Thoracic aorta (tissue), 2 donors: ENCODE data around the gene SEMA4G. TPM values are rescaled to one million over a fixed set of nuclear protein-coding genes. Genes with fewer than 3 reads are reported as not detected.

ENCODE experiments used
- ATAC-seq: fragments of 150-250 bp; one replicate; pipeline ENCODE4 v1.8.0; 2017; ENCODE audit warnings: low read depth; ENCODE audit not compliant: insufficient number of reproducible peaks, low FRiP score
- DNase-seq: peaks from one replicate; pipeline ENCODE4 v3.0.0-alpha.2; 2020; ENCODE audit warnings: low spot score
- H3K27ac ChIP-seq, 2 donors: fragments of 200-600 bp; sonication (generic); 1 replicate in 1 of 2; 2 replicates in 1 of 2; pipeline ENCODE4 v1.5.1; 2016; ENCODE audit warnings: mild to moderate bottlenecking in 2 of 2, moderate library complexity in 2 of 2
- H3K27me3 ChIP-seq: fragments of 200-600 bp; sonication (generic); replicated peaks from 2 replicates; pipeline ENCODE4 v1.6.0; 2016; ENCODE audit warnings: mild to moderate bottlenecking; ENCODE audit not compliant: insufficient read depth
- H3K36me3 ChIP-seq: fragments of 200-600 bp; sonication (generic); one replicate; pipeline ENCODE4 v1.5.1; 2016
- H3K4me1 ChIP-seq, 2 donors: fragments of 200-600 bp; sonication (generic); 1 replicate in 1 of 2; 2 replicates in 1 of 2; pipeline versions ENCODE4 v1.5.1 to v1.6.0; 2016; ENCODE audit warnings: low read depth in 2 of 2, mild to moderate bottlenecking in 1 of 2; ENCODE audit not compliant: control insufficient read depth in 1 of 2
- H3K4me3 ChIP-seq: fragments of 200-600 bp; sonication (generic); 2 replicates; pipeline ENCODE4 v1.5.1; 2016; ENCODE audit warnings: mild to moderate bottlenecking
- H3K9me3 ChIP-seq: fragments of 200-600 bp; sonication (generic); 2 replicates; pipeline ENCODE4 v1.5.1; 2016
- total RNA-seq, 2 donors: library from RNA; depleted of rRNA; stranded (reverse); fragments of >200 nt; gene quantifications; one replicate each; pipeline versions ENCODE4 v1.1.0 to v1.2.3, GENCODE V29; 2016
- TF ChIP-seq, protein P1 (sequence below): fragments of 200-600 bp; sonication (generic); IDR thresholded peaks from one replicate; pipeline ENCODE4 v1.5.1; 2019; ENCODE audit warnings: antibody characterized with exemption

The SEMA4G gene
- total RNA-seq, 2 donors from 2014 or later = 3.5 to 4.3 TPM

DNA sequence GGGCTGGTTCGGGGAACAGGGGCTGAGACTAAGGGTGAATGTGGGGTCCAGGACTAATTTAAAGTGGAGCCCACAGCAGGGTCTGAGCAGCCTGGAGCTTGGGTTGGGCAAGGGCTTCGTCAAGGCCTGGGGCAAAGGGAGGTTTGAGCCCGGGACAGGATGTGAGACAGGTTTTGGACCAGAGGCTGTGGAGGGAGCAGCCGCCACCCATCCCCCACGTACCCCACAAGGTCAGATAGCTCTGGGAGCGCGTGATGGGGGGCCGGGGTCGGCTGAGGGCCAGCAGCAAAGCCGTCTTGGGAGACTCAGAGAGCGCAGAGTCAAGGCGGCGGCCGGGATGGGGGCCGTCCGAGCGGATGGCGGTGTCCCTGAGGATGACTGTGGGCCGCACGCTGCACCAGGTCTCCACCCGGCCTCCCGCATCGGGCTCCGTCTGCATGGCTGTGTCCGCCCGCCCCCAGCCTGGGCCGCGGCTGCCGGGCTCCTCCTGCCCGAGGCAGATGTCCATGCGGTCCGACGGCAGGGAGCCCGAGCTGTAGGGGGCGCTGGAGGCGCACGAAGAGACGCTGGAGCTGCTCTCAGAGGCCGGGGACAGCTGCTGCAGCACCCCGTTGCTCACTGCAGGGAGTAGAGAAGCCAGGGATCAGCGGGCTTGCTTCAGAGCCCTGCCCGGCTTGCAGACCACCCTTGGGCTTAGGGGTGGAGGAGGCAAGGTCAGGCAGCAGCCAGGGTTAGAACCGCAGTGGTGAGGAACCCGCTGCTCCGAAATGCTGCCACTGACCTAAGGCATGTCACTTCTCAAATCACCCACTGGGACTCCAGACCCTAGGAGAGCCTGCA is 49.5 kb downstream of the SEMA4G start:
- ATAC-seq (no peak), DNase-seq (peak; percentile 36)
- Histone ChIP-seq H3K36me3 (no peaks in the 10 kb centered on the region), H3K27me3 (no peaks in the 10 kb centered on the region), H3K4me3 (peak overlapping the region; percentile 20), H3K27ac (no peak overlapping the region), H3K4me1 (peaks cover 0 to 4% of the 10 kb centered on the region in 2 donors), H3K9me3 (no peaks in the 10 kb centered on the region)
- TF ChIP-seq, protein P1, sequence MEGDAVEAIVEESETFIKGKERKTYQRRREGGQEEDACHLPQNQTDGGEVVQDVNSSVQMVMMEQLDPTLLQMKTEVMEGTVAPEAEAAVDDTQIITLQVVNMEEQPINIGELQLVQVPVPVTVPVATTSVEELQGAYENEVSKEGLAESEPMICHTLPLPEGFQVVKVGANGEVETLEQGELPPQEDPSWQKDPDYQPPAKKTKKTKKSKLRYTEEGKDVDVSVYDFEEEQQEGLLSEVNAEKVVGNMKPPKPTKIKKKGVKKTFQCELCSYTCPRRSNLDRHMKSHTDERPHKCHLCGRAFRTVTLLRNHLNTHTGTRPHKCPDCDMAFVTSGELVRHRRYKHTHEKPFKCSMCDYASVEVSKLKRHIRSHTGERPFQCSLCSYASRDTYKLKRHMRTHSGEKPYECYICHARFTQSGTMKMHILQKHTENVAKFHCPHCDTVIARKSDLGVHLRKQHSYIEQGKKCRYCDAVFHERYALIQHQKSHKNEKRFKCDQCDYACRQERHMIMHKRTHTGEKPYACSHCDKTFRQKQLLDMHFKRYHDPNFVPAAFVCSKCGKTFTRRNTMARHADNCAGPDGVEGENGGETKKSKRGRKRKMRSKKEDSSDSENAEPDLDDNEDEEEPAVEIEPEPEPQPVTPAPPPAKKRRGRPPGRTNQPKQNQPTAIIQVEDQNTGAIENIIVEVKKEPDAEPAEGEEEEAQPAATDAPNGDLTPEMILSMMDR = peak; percentile 66

Other genes with a start within 250 kb of the SEMA4G start
- gene PAX2, start 223.9 kb upstream of the SEMA4G start, total RNA-seq = not detected
- 10 to 100 TPM; 14.6 to 41.6 TPM for gene SLF2, start 56.5 kb upstream of the SEMA4G start, total RNA-seq
- gene MRPL43, start 18.0 kb downstream of the SEMA4G start, total RNA-seq = 10 to 100 TPM; 51.9 to 56.6 TPM
- 10 to 100 TPM in 1 of 2 donors, 1 to 10 TPM in 1; 5.3 to 16.6 TPM for gene TWNK, start 18.0 kb downstream of the SEMA4G start, total RNA-seq
- 100 to 1,000 TPM; 127 to 165 TPM for gene LZTS2, start 30.3 kb downstream of the SEMA4G start, total RNA-seq
- gene PDZD7, start 61.6 kb downstream of the SEMA4G start, total RNA-seq = 1 to 10 TPM in 1 of 2 donors, under 1 TPM in 1; 0.14 to 1.1 TPM
- gene SFXN3, start 61.7 kb downstream of the SEMA4G start, total RNA-seq = 100 to 1,000 TPM; 136 to 206 TPM
- 10 to 100 TPM; 30.0 to 34.1 TPM for gene KAZALD1, start 92.5 kb downstream of the SEMA4G start, total RNA-seq
- not detected for gene TLX1, start 161.8 kb downstream of the SEMA4G start, total RNA-seq